Stomach (tissue), 4 donors: ENCODE data around the gene TMEM88.

ENCODE experiments used
- EP300 ChIP-seq: sonication (generic); formaldehyde crosslinking; IDR thresholded peaks from one replicate; pipeline ENCODE4 v1.6.1; 2017; ENCODE audit warnings: antibody characterized with exemption
- POLR2AphosphoS5 ChIP-seq, 3 donors: sonication (generic); formaldehyde crosslinking; IDR thresholded peaks; one replicate each; pipeline ENCODE4 v1.6.1; 2016; ENCODE audit warnings: antibody characterized with exemption in 3 of 3
- TF ChIP-seq, protein P1 (sequence below), 7 experiments: fragments of 450-650 bp in 4 of 7; fragments of 200-600 bp in 3 of 7; sonication (generic) in 3 of 7; IDR thresholded peaks; one replicate each; pipeline ENCODE4 v1.5.1; 2016 to 2019; ENCODE audit warnings: antibody characterized with exemption in 7 of 7, control low read depth in 2 of 7, mild to moderate bottlenecking in 1 of 7

- TF ChIP-seq, protein P1, sequence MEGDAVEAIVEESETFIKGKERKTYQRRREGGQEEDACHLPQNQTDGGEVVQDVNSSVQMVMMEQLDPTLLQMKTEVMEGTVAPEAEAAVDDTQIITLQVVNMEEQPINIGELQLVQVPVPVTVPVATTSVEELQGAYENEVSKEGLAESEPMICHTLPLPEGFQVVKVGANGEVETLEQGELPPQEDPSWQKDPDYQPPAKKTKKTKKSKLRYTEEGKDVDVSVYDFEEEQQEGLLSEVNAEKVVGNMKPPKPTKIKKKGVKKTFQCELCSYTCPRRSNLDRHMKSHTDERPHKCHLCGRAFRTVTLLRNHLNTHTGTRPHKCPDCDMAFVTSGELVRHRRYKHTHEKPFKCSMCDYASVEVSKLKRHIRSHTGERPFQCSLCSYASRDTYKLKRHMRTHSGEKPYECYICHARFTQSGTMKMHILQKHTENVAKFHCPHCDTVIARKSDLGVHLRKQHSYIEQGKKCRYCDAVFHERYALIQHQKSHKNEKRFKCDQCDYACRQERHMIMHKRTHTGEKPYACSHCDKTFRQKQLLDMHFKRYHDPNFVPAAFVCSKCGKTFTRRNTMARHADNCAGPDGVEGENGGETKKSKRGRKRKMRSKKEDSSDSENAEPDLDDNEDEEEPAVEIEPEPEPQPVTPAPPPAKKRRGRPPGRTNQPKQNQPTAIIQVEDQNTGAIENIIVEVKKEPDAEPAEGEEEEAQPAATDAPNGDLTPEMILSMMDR (IDR thresholded peaks at IDR 0.05), result no peak
- no peak for TF ChIP-seq EP300
- TF ChIP-seq POLR2AphosphoS5 (IDR thresholded peaks at IDR 0.05), result no peak
Observed at GRCh38 chr17:7845359-7846062, 9.4 kb upstream of the TMEM88 start.
